Heart right ventricle (tissue), 16 donors: ENCODE measurements around the gene MLXIPL. TPM values are rescaled to one million over a fixed set of nuclear protein-coding genes. Genes with fewer than 3 reads are reported as not detected.

Source experiments
- ATAC-seq, 8 donors: fragments of 200-7000 bp; cut with Tn5 transposase; one replicate each; pipeline ENCODE4 v1.9.1; 2020; ENCODE audit warnings: mild to moderate bottlenecking in 8 of 8, moderate library complexity in 8 of 8, moderate number of reproducible peaks in 1 of 8
- DNase-seq, 2 donors: peaks; one replicate each; pipeline ENCODE4 v3.0.0-alpha.2; 2020
- H3K27ac ChIP-seq, 10 donors: fragments of 200-600 bp; sonication (generic) in 2 of 10; one replicate each; pipeline versions ENCODE4 v1.5.0 to v1.8.0; 2020 to 2022; ENCODE audit warnings: mild to moderate bottlenecking in 3 of 10
- H3K27me3 ChIP-seq, 7 donors: fragments of 200-600 bp; one replicate each; pipeline ENCODE4 v1.8.0; 2021 to 2022; ENCODE audit warnings: mild to moderate bottlenecking in 2 of 7
- H3K36me3 ChIP-seq, 9 donors: fragments of 200-600 bp; sonication (generic) in 1 of 9; one replicate each; pipeline versions ENCODE4 v1.5.0 to v1.8.0; 2020 to 2022; ENCODE audit warnings: mild to moderate bottlenecking in 2 of 9
- H3K4me1 ChIP-seq, 9 donors: fragments of 200-600 bp; sonication (generic) in 1 of 9; one replicate each; pipeline versions ENCODE4 v1.5.0 to v1.8.0; 2020 to 2022; ENCODE audit warnings: mild to moderate bottlenecking in 4 of 9
- H3K4me3 ChIP-seq, 10 donors: fragments of 200-600 bp; sonication (generic) in 2 of 10; one replicate each; pipeline versions ENCODE4 v1.5.0 to v1.8.0; 2020 to 2022; ENCODE audit warnings: mild to moderate bottlenecking in 7 of 10, moderate library complexity in 2 of 10
- H3K9me3 ChIP-seq, 11 donors: fragments of 200-600 bp in 10 of 11; sonication (generic) in 2 of 11; one replicate each; pipeline versions ENCODE4 v1.5.0 to v1.8.0; 2013 to 2022; ENCODE audit warnings: mild to moderate bottlenecking in 2 of 11, control low read depth in 1 of 11, moderate library complexity in 1 of 11
- CTCF ChIP-seq, 9 donors: fragments of 200-600 bp; sonication (generic) in 2 of 9; IDR thresholded peaks; one replicate each; pipeline versions ENCODE4 v1.5.0 to v1.8.0; 2021 to 2022; ENCODE audit warnings: antibody characterized with exemption in 9 of 9, mild to moderate bottlenecking in 5 of 9, moderate library complexity in 1 of 9
- WGBS, 2 donors: extraction: QIAGEN DNeasy Blood & Tissue Kit; methylation state at CpG; one replicate each; pipeline ENCODE4 v1.1.7; 2013; ENCODE audit warnings: inconsistent platforms in 1 of 2; 5-methylcytosine and 5-hydroxymethylcytosine counted together
- intact Hi-C, 10 donors: fragments of 100-400 bp; cut with DNase I; formaldehyde crosslinking; loops; one replicate each; pipeline versions ENCODE4 v1.11.1 to v1.14.2; 2022
- polyA plus RNA-seq, 2 donors: library from polyadenylated mRNA; stranded (reverse); fragments of 200-250 nt; gene quantifications; one replicate each; pipeline ENCODE4 v1.2.3, GENCODE V29; 2013
- total RNA-seq, 10 donors: library from RNA; stranded (reverse); fragmentation: NEBNext Ultra II Directional in 3 of 10; extraction: Animal tissue kit (Norgen Biotek cat#: 25700) in 3 of 10; gene quantifications; one replicate each; pipeline versions ENCODE4 v1.2.1 to v1.2.4, GENCODE V29; 2021 to 2023
- donor health status: Arrhythmogenic right ventricular cardiomyopathy.
- donor health status: ischemic (EF 13 %, LVEDD 7.1; RV severe dilation, severe dysfunction).
- donor health status: healthy with polysubstance abuse.
- donor health status: DM: no; HTN: yes; CAD: no.
- donor health status: DM: no; HTN: no; CAD: no.
- donor health status: ischemic (EF 25% LVEDD 6.9; RV normal size, moderate dysfunction).
- donor health status: ischemic (EF 25% LVEDD 5.7; RV mildly dilated, moderate dysfunction).
- donor health status: healthy.
- donor health status: DM: yes; HTN: yes; CAD: no.
- donor health status: Ischemic cardiomyopathy.
- donor health status: ischemic (EF 35%, LVEDD 5.7; RV mildly dilated, moderate dysfunction).
- donor health status: nonischemic (EF 11% LVEDD 7.7; RV severe dilation, severe dysfunction).
- donor health status: DM: yes; HTN: yes; CAD: no.
- donor health status: PGD.
- donor health status: ischemic (EF 29% LVEDD 5.4; RV normal size, mild dysfunction).
- donor health status: nonischemic (EF 23%, LVEDD 6.1; RV moderate dilation, normal function).

MLXIPL gene
- total and polyA plus RNA-seq, 12 donors, result 0.28 to 22.8 (median 2.4) TPM; not detected in 2

GRCh38 chr7:73606801-73607691 is 17.3 kb downstream of the MLXIPL start:
- intact Hi-C loops, result loop anchor here (1.0 to 10.0 kb wide), 8 partner anchors 58 to 250 kb away; partner anchors contain the start of gene VPS37D (in 6 of the 10)
- TF ChIP-seq CTCF (IDR thresholded peaks at IDR 0.05), result peak; percentile 89 to 98 (median 93)
- Histone ChIP-seq H3K4me3 (no peak overlapping the region), H3K9me3 (no peaks in the 10 kb centered on the region), H3K4me1 (peaks cover 0 to 7% (median 0%) of the 10 kb centered on the region in 9 donors), H3K36me3 (no peaks in the 10 kb centered on the region), H3K27ac (no peak overlapping the region), H3K27me3 (peaks cover 5 to 63% (median 47%) of the 10 kb centered on the region in 7 donors)
- peak; percentile 61 to 85 (median 74) for ATAC-seq
- WGBS, 2 donors, result 9 to 12% methylated on average over 36 of the region's 36 CpGs
- DNase-seq, result peak; percentile 32 to 65

DNA sequence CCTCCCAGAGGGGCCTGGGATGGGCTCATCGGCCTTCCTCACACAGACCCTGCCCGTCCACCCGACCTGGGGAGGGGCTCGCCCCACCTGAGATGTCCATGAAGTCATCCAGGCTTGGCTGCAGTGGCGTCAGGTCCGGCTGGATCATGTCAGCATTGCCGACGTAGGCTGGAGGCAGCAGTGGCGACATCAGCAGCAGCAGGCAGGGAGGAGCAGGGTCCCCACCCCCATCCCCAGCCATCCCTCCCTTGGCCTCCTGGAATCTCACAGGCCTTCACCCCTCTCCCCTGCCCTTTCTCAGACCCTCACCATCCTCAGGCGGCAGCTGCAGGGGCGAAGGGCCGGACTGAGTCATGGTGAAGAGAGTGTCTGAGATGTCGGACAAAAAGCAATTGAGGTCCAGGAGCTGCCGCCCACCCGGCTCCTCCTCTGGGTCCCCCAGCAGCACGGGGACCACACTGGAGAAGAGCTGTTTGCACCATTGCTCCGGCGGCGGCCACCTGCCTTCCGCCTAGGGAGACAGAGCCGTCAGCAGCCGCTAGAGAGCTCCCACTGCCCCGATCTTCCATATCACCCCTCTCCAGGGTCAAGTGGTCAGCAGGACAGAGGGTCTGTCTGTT is 18.6 kb downstream of the MLXIPL start:
- no peak for TF ChIP-seq CTCF (IDR thresholded peaks at IDR 0.05)
- 50% methylated on average over 23 of the region's 23 CpGs for WGBS, 2 donors
- Histone ChIP-seq H3K9me3 (no peaks in the 10 kb centered on the region), H3K27ac (no peak overlapping the region), H3K4me1 (peaks cover 0 to 7% (median 0%) of the 10 kb centered on the region in 9 donors), H3K4me3 (no peak overlapping the region), H3K27me3 (peaks cover 5 to 58% (median 43%) of the 10 kb centered on the region in 7 donors), H3K36me3 (no peaks in the 10 kb centered on the region)
- DNase-seq (no peak), ATAC-seq (no peak)
- intact Hi-C loops, result loop anchor here (2.0 to 10.0 kb wide), 6 partner anchors 59 to 252 kb away; partner anchors contain the start of gene VPS37D (in 5 of the 10)

DNA sequence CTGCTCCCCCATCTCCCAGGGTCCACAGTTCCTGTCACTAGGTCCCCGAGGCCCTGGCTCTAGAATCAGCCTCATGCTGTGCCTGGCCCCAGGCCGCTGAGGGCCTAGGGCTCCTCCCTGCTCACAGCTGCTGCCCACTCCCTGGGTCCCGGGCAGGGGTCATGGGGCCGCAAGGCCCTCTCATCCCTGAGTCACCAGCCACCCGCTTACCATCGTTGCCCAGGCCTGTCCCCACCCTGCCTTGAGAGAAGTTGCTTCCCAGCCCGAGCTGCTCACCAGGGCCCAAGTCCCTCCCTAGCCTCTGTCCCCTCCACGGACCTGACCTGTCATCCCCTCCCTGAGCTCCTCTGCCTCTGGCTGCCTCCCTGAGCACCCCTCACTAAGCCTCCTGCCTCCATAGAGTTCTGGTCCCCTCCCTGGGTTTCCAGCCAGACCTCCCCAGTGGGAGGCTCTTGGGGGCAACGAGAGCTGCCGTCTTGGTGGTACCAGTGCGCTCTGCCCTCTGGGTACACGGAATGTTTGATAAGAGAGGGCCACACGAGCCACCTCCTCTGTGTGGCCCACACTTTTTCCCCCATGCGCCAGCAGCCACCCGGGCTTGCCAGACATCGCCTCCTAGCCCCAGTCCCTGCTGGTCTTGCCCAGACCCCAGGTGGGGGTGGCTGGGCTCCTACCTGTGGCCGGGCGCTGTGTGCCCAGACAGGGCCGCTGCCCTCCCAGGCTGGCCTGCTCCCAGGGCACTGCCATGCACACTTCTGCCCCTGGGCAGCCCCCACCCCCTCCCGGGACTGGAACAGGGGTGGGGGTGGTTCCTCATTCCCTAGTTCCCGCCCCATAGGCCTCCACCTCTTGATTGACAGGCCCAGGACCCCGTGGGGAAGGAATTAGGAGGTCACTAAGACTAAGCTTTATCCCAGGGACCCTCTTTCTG is 21.3 kb downstream of the MLXIPL start:
- peak in 1 of 8 donors; percentile 13 for ATAC-seq
- intact Hi-C loops, result loop anchor here in 5 of 10 donors (10.0 kb wide), 2 partner anchors 62 to 252 kb away; partner anchors contain the start of gene VPS37D (in 1 of the 5)
- no peak for DNase-seq
- no peak for TF ChIP-seq CTCF (IDR thresholded peaks at IDR 0.05)
- H3K9me3 ChIP-seq, result no peaks in the 10 kb centered on the region
- H3K36me3 ChIP-seq, result no peaks in the 10 kb centered on the region
- H3K4me1 ChIP-seq, result peaks cover 0 to 7% (median 0%) of the 10 kb centered on the region in 9 donors
- H3K27ac ChIP-seq, result no peak overlapping the region
- 70 to 75% methylated on average over 22 of the region's 22 CpGs for WGBS, 2 donors
- peaks cover 5 to 70% (median 43%) of the 10 kb centered on the region in 7 donors for H3K27me3 ChIP-seq
- no peak overlapping the region for H3K4me3 ChIP-seq
